ENCODE data around the gene NLGN1.

NLGN1 gene

GRCh38 chr3:173734473-173734872, 336.9 kb downstream of the NLGN1 start:
- no peak for DNase-seq

- DNase-seq: no peak
Observed at GRCh38 chr3:173734895-173735294, 337.4 kb downstream of the NLGN1 start.

GRCh38 chr3:173735841-173736240, 338.3 kb downstream of the NLGN1 start:
- DNase-seq: no peak

GRCh38 chr3:173737167-173737808, 339.7 kb downstream of the NLGN1 start:
- no peak for DNase-seq

GRCh38 chr3:173739726-173740125, 342.2 kb downstream of the NLGN1 start:
- DNase-seq: no peak

GRCh38 chr3:173742491-173742890, 344.9 kb downstream of the NLGN1 start:
- DNase-seq: peak; percentile 30

GRCh38 chr3:173743111-173743510, 345.6 kb downstream of the NLGN1 start:
- DNase-seq: no peak

- DNase-seq: peak; percentile 16
Observed at GRCh38 chr3:173743516-173743915, 346.0 kb downstream of the NLGN1 start.

- DNase-seq: no peak
Observed at GRCh38 chr3:173744479-173744878, 346.9 kb downstream of the NLGN1 start.

GRCh38 chr3:173744895-173745294, 347.4 kb downstream of the NLGN1 start:
- no peak for DNase-seq

- peak; percentile 4 for DNase-seq
Observed at GRCh38 chr3:173745952-173746682, 348.6 kb downstream of the NLGN1 start.

- no peak for DNase-seq
Observed at GRCh38 chr3:173747427-173747826, 349.9 kb downstream of the NLGN1 start.

GRCh38 chr3:173748105-173748504, 350.6 kb downstream of the NLGN1 start:
- DNase-seq: peak; percentile 16

GRCh38 chr3:173750095-173750494, 352.6 kb downstream of the NLGN1 start:
- DNase-seq: peak; percentile 71

- no peak for DNase-seq
Observed at GRCh38 chr3:173750591-173750990, 353.0 kb downstream of the NLGN1 start.

- DNase-seq: no peak
Observed at GRCh38 chr3:173753593-173753992, 356.0 kb downstream of the NLGN1 start.

- no peak for DNase-seq
Observed at GRCh38 chr3:173755161-173755560, 357.6 kb downstream of the NLGN1 start.

GRCh38 chr3:173761161-173761560, 363.6 kb downstream of the NLGN1 start:
- no peak for DNase-seq

- DNase-seq: no peak
Observed at GRCh38 chr3:173762501-173762900, 365.0 kb downstream of the NLGN1 start.

- DNase-seq: no peak
Observed at GRCh38 chr3:173770011-173770410, 372.5 kb downstream of the NLGN1 start.

GRCh38 chr3:173770796-173771573, 373.4 kb downstream of the NLGN1 start:
- DNase-seq: no peak

GRCh38 chr3:173773800-173774199, 376.3 kb downstream of the NLGN1 start:
- no peak for DNase-seq

- DNase-seq: no peak
Observed at GRCh38 chr3:173774294-173774693, 376.8 kb downstream of the NLGN1 start.

GRCh38 chr3:173778251-173778650, 380.7 kb downstream of the NLGN1 start:
- DNase-seq: no peak

All from OCI-M1 (cell line).